AML-193 (cell line): ENCODE data around the gene SULF2.

Experiments
- DNase-seq, 2 experiments: peaks; one replicate each; lab custom pipeline; 2025; lab: John Stamatoyannopoulos, UW

SULF2 gene

GRCh38 chr20:47682028-47682783, 103.1 kb downstream of the SULF2 start:
- DNase-seq = no peak

- no peak for DNase-seq
Observed at GRCh38 chr20:47680804-47681529, 104.3 kb downstream of the SULF2 start.

- no peak for DNase-seq
Observed at GRCh38 chr20:47679462-47679861, 105.8 kb downstream of the SULF2 start.

- DNase-seq = no peak
Observed at GRCh38 chr20:47678536-47678935, 106.7 kb downstream of the SULF2 start.

GRCh38 chr20:47677635-47678453, 107.4 kb downstream of the SULF2 start:
- DNase-seq = peak in 1 of 2 experiments; percentile 6

- no peak for DNase-seq
Observed at GRCh38 chr20:47676912-47677634, 108.2 kb downstream of the SULF2 start.

- DNase-seq = no peak
Observed at GRCh38 chr20:47676219-47676721, 109.0 kb downstream of the SULF2 start.

GRCh38 chr20:47675190-47676142, 109.8 kb downstream of the SULF2 start:
- DNase-seq = no peak

GRCh38 chr20:47674686-47675085, 110.6 kb downstream of the SULF2 start:
- DNase-seq = no peak

- no peak for DNase-seq
Observed at GRCh38 chr20:47674145-47674544, 111.1 kb downstream of the SULF2 start.

- no peak for DNase-seq
Observed at GRCh38 chr20:47673671-47673955, 111.7 kb downstream of the SULF2 start.

- DNase-seq = no peak
Observed at GRCh38 chr20:47672886-47673670, 112.2 kb downstream of the SULF2 start.

GRCh38 chr20:47672166-47672565, 113.1 kb downstream of the SULF2 start:
- no peak for DNase-seq

- DNase-seq = no peak
Observed at GRCh38 chr20:47670913-47671312, 114.4 kb downstream of the SULF2 start.

GRCh38 chr20:47669927-47670890, 115.1 kb downstream of the SULF2 start:
- DNase-seq = no peak

GRCh38 chr20:47669489-47669888, 115.8 kb downstream of the SULF2 start:
- DNase-seq = no peak

GRCh38 chr20:47669152-47669425, 116.2 kb downstream of the SULF2 start:
- no peak for DNase-seq

GRCh38 chr20:47668313-47669151, 116.7 kb downstream of the SULF2 start:
- DNase-seq = no peak
